ENCODE data around the gene RASGRF1.
"Not testable (repeated sequence)": the region's sequence is repeated elsewhere in the genome, so short reads cannot be mapped to it uniquely, and the experiment has no call there.

The RASGRF1 gene

DNA sequence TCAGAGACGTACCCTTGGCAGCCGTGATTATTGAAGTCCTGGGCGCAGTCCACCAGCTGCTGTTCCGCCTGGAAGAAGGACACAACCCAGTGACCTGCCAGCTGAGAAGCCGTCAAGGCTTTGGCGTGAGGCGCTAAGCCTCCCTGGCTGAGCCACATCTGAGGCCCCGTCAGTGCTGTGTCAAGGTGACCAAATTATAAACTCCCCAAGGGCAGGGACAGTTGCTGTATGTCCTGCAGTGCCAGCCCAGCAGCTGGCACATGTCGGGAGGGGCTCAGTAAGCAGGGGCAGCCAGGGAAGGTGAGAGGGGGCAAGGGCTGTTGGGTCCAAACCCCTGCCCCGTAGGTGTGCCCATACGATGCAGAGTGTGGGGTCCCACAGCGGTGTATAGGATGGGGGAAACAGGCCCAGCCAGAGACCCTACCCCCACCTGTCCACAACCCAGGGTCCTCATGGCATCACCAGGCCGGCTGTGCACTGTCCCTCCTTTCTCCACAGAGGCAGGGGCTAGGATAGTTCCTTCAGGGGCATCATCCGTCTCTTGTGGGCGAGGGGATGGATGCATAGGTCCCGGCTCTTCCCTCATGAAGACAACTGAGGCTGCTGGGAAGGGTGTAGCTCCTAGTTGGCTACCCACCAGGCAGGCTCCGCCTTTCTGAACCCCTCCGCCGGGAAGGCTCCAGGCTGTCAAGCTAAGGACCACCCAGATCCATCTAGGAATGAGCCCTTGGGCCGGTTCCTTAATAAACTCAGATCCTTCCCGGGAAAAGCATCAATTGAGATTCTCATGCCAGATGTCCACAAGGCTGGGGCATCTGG is 158.9 kb downstream of the RASGRF1 start:
- DNase-seq (ENCODE audit: low spot score), result no peak

DNA sequence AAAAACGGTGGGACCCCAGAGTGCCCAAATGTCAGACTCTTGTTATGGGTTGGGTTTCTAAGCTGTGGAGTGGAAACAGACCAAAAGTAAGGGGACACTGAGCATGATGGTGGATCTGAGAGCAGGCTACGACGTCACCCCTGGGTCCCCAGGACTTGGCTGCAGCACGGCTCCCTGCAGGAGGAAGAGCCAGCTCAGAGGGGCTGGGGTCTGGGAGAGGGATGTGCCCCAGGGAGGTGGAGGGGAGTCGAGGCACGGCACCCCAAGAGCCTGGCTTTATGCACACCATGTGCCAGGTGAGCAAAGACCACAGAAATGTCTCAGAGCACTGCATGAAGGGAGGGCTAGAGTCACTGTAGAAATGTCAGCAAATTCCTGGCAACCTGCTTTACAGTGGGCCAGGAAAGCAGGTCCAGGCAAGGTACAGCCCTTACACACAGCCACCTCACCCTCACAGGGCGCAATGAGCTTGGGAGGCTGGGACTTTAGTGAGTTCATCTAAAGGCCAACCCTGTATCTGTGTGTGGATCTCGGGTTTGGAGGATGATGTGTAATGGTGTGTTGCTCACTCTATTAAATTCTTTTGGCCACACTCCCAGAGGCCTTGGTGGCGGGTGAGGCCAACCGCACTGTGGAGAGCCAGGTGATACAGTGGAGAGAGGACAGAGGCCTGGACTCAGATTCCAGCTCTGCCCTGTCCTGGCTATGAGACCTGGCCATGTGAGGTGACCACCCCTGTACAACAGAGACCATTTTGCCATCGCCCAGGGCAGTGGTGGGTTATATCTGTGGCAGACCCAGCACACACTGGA is 159.8 kb downstream of the RASGRF1 start:
- no peak for DNase-seq (ENCODE audit: low spot score)

DNA sequence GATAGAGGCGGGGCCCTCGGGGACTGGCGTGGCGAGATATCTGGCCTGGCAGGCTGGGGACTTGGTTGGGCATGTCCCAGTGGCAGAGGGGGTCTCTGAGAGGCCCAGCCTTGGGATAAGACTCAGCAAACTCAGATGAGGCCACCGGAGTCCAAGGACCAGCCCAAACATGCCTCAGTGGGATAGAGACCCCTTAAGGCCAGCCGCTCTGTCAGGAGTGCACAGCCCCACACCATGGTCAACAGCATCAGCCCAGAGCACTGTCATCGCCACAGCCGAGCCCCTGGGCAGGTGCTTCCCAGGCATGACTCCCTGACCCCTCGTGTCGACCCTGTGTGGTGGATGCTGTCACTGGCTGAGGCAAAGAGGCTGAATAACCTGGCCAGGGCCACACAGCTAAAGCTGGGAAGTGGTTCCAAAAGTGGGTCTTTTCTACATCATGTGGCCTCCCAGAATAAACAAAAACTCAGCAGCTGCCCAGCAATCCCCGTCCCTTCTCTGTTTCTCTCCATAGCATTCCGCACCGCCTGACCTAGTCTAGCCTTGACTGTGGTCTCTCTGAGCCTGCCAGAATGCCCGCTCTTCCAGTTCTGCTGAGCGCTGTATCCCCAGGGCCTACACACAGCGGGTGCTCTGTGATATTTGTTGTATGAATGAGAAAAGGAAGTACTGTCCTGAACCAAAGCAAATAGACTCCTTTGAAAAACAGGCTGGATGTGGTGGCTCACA is 160.9 kb downstream of the RASGRF1 start:
- DNase-seq (ENCODE audit: low spot score), result no peak

DNA sequence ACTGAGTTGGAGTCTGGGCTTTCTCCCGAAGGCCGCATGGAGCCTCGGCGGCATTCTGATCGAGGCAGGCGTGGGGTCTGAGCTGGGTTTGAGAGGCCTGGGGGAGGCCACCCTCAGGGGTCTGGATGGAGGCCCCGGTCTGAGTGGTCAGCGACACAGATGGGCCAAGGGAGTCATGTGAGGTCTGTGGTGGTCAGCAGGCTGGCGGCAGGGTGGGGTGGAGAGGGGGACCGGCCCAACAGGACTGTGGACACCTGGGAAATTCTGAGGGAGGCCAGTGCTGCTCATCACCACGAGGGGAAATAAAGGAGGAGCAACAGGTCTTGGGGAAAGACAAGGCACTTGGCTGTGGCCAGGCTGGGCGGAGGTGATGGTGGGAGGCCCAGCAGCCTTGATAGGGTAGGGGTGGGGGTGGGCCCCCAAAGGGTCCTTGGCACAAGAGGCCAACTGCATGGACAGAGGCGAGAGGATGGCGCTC is 161.9 kb downstream of the RASGRF1 start:
- no peak for DNase-seq (ENCODE audit: low spot score)

DNA sequence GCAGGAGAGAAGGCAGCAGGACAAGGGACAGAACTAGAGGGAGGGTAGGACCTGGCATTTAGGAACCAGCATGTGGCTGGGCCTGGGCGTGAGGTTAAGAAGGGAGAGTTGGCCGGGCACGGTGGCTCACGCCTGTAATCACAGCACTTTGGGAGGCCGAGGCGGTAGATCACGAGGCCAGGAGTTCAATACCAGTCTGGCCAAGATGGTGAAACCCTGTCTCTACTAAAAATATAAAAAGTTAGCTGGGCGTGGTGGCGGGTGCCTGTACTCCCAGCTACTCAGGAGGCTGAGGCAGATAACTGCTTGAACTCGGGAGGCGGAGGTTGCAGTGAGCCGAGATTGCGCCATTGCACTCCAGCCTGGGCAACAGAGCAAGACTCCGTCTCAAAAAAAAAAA is 162.4 kb downstream of the RASGRF1 start:
- DNase-seq (ENCODE audit: low spot score), result not testable (repeated sequence)

DNA sequence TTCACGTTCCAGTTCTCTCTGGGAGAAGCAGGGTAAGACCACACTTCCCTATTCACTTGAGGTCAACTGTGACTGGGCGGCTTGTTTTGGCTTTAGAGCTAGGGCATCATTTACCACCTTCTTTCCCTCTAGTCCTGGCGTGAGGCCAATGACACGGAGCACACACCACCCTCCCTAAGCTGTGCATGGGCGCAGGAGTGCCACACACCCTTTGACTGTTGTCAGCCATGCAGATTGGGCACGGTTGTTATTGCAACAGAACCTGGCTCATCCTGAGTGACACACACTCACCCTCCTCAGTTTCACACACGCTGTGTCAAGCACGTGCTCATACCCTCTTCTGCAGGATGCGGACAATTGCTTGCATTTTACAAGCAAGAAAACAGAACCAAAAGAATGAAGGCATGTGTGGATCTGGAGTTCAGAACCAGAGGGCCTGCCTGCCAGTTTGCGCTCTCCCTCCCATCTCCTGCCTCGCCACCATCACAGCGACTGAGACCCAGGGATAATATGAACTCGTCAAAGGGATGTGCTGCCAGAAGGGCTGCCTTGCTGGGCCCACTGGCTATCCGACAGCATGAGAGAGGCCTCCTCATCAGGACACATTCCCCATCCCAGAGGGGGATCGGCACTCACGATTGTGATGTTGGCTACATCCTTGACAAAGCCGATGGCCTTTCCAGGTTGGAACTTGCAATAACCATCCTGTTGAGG is 163.3 kb downstream of the RASGRF1 start:
- DNase-seq (ENCODE audit: low spot score), result no peak

DNA sequence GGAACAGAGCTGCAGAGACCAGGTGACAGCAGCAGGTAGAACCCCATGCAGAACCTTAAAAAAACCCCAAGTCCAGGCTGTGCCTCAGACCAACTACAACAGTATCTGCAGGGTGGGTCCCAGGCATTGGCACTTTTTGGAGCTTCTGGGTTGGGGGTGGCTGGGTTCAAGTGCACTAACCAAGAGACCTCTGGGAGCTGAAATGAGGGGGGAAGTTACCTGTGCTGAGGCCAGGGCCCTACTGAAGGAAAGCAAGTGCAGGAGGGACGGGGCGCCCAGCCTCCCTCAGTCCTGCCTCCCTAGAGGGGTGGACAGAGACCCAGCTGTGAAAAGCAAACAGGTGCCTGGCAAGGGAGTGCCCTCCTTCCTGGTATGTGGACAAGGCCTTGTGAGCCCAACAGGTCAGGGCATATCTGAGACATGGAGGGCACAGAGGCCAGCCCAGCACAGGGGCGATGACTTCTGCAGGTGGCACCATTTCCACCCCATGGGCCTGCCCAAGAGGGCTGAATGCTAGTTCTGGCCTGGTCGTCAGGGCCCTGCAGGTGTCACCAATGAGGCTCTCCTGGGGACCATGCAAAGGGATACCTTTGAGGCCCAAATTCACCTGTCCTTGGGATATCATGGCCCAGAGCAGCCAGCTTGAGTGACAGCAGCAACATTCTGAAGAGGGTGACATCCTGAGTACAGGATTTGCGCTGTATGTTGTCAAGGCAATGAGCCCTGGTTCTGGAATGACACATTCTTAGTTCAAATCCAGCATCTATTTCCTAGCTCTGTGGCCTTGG is 164.4 kb downstream of the RASGRF1 start:
- no peak for DNase-seq (ENCODE audit: low spot score)

DNA sequence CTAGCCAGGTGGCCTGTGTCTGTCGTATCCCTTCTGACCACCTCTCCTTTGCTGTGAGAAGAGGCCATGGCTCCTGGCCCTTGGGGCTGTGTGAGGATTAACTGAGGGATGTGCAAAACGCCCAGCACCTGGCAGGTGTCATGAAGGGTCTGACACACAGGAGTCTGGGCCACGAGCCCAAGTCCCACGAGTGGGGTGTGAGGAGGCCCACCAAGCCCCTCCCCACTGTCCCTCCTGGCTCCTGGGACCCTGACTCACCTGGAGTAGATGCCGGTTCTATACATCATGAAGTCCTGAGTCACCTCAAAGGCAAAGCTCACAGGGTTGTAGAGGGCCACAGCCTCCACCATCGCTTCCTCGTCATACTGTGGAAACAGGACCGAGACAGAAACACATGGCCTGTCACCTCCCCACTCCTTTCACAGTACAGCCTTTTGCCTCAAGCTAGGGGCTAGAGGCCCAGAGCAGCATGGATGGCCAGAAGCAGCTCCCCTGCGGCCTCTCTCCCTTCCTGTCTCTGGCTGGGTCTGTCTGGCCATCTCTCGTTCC is 165.4 kb downstream of the RASGRF1 start:
- no peak for DNase-seq (ENCODE audit: low spot score)

DNA sequence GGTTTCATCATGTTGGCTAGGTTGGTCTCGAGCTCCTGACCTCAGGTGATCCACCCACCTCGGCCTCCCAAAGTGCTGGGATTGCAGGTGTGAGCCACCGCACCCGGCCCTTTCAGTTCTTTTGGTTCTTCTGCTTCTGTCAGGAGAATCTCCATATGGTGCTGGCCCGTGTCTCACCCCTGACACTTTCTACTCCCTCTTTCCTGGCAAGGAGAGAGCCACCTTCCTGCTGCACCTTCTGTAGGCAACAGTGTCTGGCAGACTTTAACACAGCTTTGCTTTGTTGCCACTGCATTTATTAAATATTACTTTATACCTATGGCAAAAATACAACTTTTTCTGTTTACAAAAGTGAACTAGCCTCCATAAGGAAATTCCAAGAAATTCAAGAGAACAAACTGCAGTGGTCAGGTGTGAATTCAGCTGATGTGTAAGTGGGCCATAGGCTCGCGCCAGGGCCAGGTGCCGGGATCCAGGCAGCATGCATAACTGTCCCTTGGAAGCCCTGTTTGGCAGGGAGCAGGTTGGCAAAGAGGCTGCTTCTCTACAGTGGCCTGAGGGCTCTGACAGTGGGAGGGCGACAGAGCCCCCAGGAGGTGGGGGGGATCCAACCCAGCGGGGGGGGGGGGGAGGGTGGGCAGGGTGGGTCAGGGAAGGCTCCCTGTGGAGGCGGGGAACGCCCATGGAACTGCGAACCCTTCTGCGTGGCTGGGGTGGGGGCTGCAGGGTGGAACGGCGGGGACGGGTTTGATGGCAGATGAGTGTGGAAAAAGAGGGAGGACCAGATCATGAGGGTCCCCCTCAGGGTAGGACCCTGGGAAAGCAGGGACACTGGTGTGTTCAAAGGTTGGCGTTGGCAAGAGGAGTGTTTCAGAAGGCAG is 166.9 kb downstream of the RASGRF1 start:
- DNase-seq (ENCODE audit: low spot score), result no peak

DNA sequence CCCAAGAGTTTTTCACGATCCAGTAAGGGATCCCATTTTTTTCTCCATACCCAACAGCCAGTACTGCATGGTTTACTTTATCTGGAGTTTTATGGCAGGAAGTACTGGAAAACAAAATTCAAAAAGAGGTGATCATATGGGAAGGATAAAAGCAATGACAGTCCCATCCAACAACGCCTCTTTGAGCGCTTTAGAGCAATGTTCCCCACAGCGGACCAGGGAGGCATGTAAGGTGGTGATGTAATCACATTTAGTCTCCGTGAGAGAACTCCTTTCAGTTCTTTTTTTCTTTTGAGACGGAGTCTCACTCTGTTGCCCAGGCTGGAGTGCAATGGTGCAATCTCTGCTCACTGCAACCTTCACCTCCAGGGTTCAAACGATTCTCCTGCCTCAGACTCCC is 167.6 kb downstream of the RASGRF1 start:
- DNase-seq (ENCODE audit: low spot score), result no peak

DNA sequence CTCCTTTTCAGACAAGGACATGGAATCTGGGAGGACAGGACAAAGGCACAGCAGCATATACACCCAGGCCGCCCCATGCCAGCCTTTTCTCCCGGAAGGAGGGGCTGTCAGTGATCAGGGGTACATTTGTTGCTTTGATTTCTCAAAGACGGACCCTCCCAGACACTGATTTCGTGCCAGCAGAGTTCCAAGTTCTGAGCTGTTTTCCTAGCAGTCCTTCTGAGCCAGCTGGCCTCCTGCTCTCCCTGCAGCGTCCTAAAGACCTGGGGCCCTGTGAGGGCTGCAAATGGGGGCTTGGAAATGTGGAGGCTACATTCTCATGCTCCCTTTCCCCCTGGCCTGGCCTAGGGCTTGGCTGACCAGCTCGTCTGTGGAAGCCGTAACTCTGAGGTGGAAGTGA is 168.1 kb downstream of the RASGRF1 start:
- DNase-seq (ENCODE audit: low spot score), result no peak

DNA sequence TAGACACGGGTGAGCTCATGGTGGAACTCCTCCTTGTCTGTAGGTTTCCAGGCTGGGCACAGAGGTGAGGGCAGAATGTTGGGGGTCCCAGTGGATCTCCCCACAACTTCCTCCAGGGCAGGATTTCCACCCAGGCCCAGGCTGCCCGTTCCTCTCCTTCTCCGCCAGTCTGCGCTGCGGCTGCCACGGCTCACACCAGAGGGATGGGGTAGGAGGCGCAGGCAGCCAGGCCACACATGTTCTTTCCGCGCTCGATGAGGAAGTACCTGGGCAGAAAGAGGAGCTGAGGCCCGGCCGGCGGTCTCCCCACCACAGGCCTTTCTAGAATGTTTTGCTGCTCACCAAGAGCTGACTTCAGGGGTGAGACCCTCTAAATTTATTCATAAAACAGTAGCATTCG is 168.6 kb downstream of the RASGRF1 start:
- DNase-seq (ENCODE audit: low spot score), result no peak

DNA sequence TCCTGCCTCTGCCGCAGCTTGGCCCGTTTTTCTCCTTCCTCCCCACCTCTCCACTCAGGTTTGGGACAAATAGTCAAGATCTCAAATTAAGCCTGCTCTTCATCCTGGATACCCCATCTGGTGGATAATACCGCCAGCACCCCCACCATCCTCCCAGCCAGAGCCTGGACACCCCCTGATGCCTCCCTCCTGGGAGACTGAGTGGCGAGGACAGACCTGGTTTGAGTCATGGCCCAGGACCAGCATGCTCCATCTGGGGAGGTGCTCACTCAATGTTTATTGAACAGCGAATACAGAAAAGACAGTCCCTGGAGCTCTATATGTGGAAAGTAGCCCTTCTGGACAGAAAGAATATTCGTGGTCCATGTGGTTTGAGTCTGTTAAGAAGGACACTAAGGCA is 169.1 kb downstream of the RASGRF1 start:
- no peak for DNase-seq (ENCODE audit: low spot score)

DNA sequence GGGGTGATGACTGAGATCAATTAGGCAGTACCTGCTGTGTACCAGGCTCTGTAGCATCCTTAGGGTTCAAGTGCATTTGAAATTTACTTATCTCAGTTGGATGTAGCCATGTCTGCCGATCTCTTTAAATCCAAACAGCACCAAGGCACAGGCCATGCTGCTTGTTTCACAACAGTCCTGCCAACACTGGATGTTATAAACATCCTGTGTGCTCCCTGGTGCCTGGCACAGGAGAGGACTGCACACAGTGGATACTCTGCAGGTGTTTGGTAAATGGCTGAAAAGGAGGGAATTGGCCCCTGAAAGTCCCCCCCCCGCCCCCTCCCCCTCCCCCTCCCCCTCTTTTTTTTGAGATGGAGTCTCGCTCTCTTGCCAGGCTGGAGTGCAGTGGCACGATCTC is 172.7 kb downstream of the RASGRF1 start:
- no peak for DNase-seq (ENCODE audit: low spot score)

DNA sequence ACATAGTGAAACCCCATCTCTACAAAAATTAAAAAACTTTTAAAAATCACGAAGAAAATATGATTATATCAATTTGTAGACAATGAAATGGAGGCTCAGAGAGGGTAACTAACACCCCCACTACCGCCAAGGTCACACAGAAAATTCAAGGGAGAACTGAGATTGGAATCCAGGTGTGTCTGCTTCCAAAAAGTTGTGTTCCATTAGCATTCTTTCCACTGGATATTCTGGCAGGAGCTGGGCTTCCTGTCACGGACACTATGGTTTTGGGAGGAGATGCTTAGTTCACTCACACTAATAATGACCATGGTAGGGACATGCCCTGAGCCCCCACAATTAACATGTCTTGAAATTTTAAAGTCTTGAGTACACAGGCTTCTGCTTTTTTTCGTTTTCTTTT is 174.5 kb downstream of the RASGRF1 start:
- no peak for DNase-seq (ENCODE audit: low spot score)

DNA sequence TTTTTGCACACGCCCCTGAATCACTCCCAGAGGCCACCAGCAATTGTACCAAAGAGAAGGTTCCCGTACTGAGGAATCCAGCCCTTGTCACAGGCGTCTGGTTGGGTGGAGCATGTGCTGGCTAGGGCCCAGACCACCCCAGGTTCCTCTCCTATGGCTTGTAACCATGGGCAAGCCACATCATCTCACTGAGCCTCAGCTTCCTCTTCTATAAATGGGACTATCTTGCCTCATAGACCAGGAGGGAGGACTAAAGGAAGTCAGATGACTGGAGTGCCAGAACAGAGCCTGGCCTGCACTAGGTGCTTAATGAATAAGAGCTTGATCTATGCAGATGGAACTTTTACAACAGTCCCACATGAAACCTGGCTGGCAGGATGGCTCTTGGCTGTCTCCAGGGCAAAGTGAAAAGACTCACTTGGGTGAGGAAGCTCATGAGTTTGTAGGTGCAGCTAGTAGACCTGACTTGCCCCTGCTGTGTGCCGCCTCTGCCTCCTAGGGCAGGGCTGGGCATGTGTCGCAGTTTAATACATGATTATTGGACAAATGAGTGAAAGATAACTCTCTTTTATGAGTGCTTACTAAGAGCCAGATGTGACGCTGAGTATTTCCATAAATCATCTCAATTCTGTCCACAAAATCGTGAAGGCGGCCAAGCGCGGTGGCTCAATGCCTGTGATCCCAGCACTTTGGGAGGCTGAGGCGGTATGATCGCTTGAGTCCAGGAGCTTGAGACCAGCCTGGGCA is 175.1 kb downstream of the RASGRF1 start:
- no peak for DNase-seq (ENCODE audit: low spot score)

DNA sequence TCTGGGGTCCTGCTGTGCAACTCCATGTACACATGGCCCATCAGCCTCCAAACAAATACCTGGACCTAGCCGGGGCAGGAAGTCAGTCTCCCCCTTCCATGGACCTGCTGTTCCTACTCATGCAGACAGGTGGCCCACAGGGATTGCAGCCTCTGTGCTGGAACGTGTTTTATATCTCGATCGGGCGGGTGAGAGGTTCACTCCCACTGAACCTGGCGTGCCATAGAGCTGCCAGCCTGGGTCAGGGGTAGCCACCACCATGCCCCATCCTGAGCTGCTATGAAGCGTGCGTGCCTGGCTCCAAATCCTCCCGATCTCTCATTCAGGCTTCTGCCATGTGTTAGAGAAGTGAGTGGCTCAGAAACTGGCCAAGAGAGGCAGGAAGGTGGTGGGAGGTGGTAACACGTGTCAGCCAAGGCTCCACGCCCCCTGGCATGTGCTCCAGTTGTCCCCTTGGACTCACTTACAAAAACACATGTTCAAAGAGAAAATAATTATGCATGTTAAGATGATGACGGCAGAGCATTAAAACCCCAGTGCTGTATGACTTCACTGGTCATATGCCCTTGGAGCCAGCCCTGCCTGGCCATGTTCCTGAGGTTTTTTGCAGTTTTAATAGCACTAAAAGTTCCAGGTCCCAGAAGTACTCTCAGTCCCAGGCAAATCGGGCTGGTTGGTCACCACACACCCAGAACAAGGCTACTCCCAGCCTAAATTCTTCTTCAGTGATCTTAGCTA is 176.4 kb downstream of the RASGRF1 start:
- DNase-seq (ENCODE audit: low spot score), result no peak

DNA sequence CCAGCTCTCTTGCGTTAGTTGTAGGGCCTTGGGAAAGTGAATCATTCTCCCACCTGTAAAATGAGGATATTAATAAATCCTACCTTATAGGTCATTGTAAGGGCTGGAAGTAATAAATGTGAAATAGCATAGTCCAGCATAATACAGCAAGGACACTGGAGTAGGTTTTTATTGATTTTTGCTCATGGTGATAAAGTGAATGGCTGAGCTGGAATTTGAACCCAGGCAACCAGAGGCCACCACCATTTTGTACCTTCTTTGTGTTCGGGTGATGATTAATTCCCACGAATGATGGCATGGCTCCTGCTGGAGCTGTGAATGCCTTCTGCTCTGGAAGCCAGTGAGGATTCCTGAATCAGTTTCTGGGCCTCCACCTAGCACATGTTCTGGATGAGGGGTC is 177.6 kb downstream of the RASGRF1 start:
- no peak for DNase-seq (ENCODE audit: low spot score)

Measured in hematopoietic multipotent progenitor cell treated with erythropoietin and hydrocortisone succinate and interleukin-3 and kit ligand, for 15 days (in vitro differentiated cells).